ENCODE results near the gene TCF7L2.

The TCF7L2 gene

GRCh38 chr10:113169111-113169510 is 219.1 kb downstream of the TCF7L2 start:
- DNase-seq (ENCODE audit: low spot score in 2 of 2): no peak
- H3K9me3 ChIP-seq: no peaks in the 10 kb centered on the region
- H3K4me1 ChIP-seq: no peaks in the 10 kb centered on the region; the same call in 1 of the 2 replicates

GRCh38 chr10:113169853-113170460 is 219.9 kb downstream of the TCF7L2 start:
- Histone ChIP-seq H3K36me3 (replicated peaks) (peaks cover 5% of the 10 kb centered on the region; the same call in 1 of the 2 replicates), H3K4me1 (no peaks in the 10 kb centered on the region; the same call in 1 of the 2 replicates), H3K4me3 (no peak overlapping the region), H3K9me3 (no peaks in the 10 kb centered on the region), H3K27me3 (ENCODE audit: low read depth) (no peaks in the 10 kb centered on the region)
- DNase-seq (ENCODE audit: low spot score in 2 of 2): no peak
- in situ Hi-C loops (cut with MboI; ENCODE audit: low sequenced_read_pairs): no loop called here

More at GRCh38 chr10:113169111-113169510, 219.1 kb downstream of the TCF7L2 start:
- H3K27me3 ChIP-seq (ENCODE audit: low read depth): no peaks in the 10 kb centered on the region
- no peak overlapping the region for H3K4me3 ChIP-seq
- H3K36me3 ChIP-seq (replicated peaks): peaks cover 5% of the 10 kb centered on the region; the same call in 1 of the 2 replicates
- in situ Hi-C loops (cut with MboI; ENCODE audit: low sequenced_read_pairs): no loop called here

- Histone ChIP-seq H3K4me1 (no peaks in the 10 kb centered on the region; the same call in 1 of the 2 replicates), H3K27me3 (ENCODE audit: low read depth) (no peaks in the 10 kb centered on the region), H3K9me3 (no peaks in the 10 kb centered on the region), H3K36me3 (replicated peaks) (peaks cover 5% of the 10 kb centered on the region; the same call in 1 of the 2 replicates), H3K4me3 (no peak overlapping the region)
- in situ Hi-C loops (cut with MboI; ENCODE audit: low sequenced_read_pairs): no loop called here
- no peak for DNase-seq (ENCODE audit: low spot score in 2 of 2)
Observed at GRCh38 chr10:113171662-113172061, 221.6 kb downstream of the TCF7L2 start.

GRCh38 chr10:113175176-113175575 is 225.1 kb downstream of the TCF7L2 start:
- Histone ChIP-seq H3K4me3 (no peak overlapping the region), H3K4me1 (no peaks in the 10 kb centered on the region), H3K36me3 (replicated peaks) (no peaks in the 10 kb centered on the region), H3K27me3 (ENCODE audit: low read depth) (no peaks in the 10 kb centered on the region), H3K9me3 (no peaks in the 10 kb centered on the region)
- DNase-seq (ENCODE audit: low spot score in 2 of 2): no peak
- in situ Hi-C loops (cut with MboI; ENCODE audit: low sequenced_read_pairs): no loop called here

GRCh38 chr10:113175756-113176651 is 226.0 kb downstream of the TCF7L2 start:
- no peak overlapping the region for H3K4me3 ChIP-seq
- no peaks in the 10 kb centered on the region for H3K9me3 ChIP-seq
- no peaks in the 10 kb centered on the region for H3K27me3 ChIP-seq (ENCODE audit: low read depth)
- no peaks in the 10 kb centered on the region for H3K36me3 ChIP-seq (replicated peaks)
- in situ Hi-C loops (cut with MboI; ENCODE audit: low sequenced_read_pairs): no loop called here
- DNase-seq (ENCODE audit: low spot score in 2 of 2): no peak
- no peaks in the 10 kb centered on the region for H3K4me1 ChIP-seq

- H3K36me3 ChIP-seq (replicated peaks): no peaks in the 10 kb centered on the region
- DNase-seq (ENCODE audit: low spot score in 2 of 2): no peak
- H3K4me3 ChIP-seq: no peak overlapping the region
- no peaks in the 10 kb centered on the region for H3K9me3 ChIP-seq
- in situ Hi-C loops (cut with MboI; ENCODE audit: low sequenced_read_pairs): no loop called here
- no peaks in the 10 kb centered on the region for H3K4me1 ChIP-seq
- H3K27me3 ChIP-seq (ENCODE audit: low read depth): no peaks in the 10 kb centered on the region
Observed at GRCh38 chr10:113176652-113177155, 226.7 kb downstream of the TCF7L2 start.

GRCh38 chr10:113177156-113177935 is 227.3 kb downstream of the TCF7L2 start:
- Histone ChIP-seq H3K36me3 (replicated peaks) (no peaks in the 10 kb centered on the region), H3K4me1 (no peaks in the 10 kb centered on the region), H3K4me3 (no peak overlapping the region), H3K27me3 (ENCODE audit: low read depth) (no peaks in the 10 kb centered on the region), H3K9me3 (no peaks in the 10 kb centered on the region)
- DNase-seq (ENCODE audit: low spot score in 2 of 2): no peak
- in situ Hi-C loops (cut with MboI; ENCODE audit: low sequenced_read_pairs): no loop called here

- Histone ChIP-seq H3K9me3 (no peaks in the 10 kb centered on the region), H3K36me3 (replicated peaks) (no peaks in the 10 kb centered on the region), H3K4me3 (no peak overlapping the region), H3K27me3 (ENCODE audit: low read depth) (no peaks in the 10 kb centered on the region), H3K4me1 (no peaks in the 10 kb centered on the region)
- in situ Hi-C loops (cut with MboI; ENCODE audit: low sequenced_read_pairs): no loop called here
- no peak for DNase-seq (ENCODE audit: low spot score in 2 of 2)
Observed at GRCh38 chr10:113177936-113178335, 227.9 kb downstream of the TCF7L2 start.

GRCh38 chr10:113178771-113179170 is 228.7 kb downstream of the TCF7L2 start:
- Histone ChIP-seq H3K36me3 (replicated peaks) (no peaks in the 10 kb centered on the region), H3K9me3 (no peaks in the 10 kb centered on the region), H3K27me3 (ENCODE audit: low read depth) (no peaks in the 10 kb centered on the region), H3K4me3 (no peak overlapping the region), H3K4me1 (no peaks in the 10 kb centered on the region)
- no peak for DNase-seq (ENCODE audit: low spot score in 2 of 2)
- in situ Hi-C loops (cut with MboI; ENCODE audit: low sequenced_read_pairs): no loop called here

GRCh38 chr10:113179265-113179664 is 229.2 kb downstream of the TCF7L2 start:
- Histone ChIP-seq H3K9me3 (no peaks in the 10 kb centered on the region), H3K4me3 (no peak overlapping the region), H3K36me3 (replicated peaks) (no peaks in the 10 kb centered on the region), H3K4me1 (no peaks in the 10 kb centered on the region), H3K27me3 (ENCODE audit: low read depth) (no peaks in the 10 kb centered on the region)
- DNase-seq (ENCODE audit: low spot score in 2 of 2): no peak
- in situ Hi-C loops (cut with MboI; ENCODE audit: low sequenced_read_pairs): no loop called here

- H3K36me3 ChIP-seq (replicated peaks): no peaks in the 10 kb centered on the region
- no peaks in the 10 kb centered on the region for H3K27me3 ChIP-seq (ENCODE audit: low read depth)
- no peaks in the 10 kb centered on the region for H3K4me1 ChIP-seq
- H3K4me3 ChIP-seq: no peak overlapping the region
- in situ Hi-C loops (cut with MboI; ENCODE audit: low sequenced_read_pairs): no loop called here
- H3K9me3 ChIP-seq: no peaks in the 10 kb centered on the region
- no peak for DNase-seq (ENCODE audit: low spot score in 2 of 2)
Observed at GRCh38 chr10:113179966-113180365, 229.9 kb downstream of the TCF7L2 start.

GRCh38 chr10:113180401-113181154 is 230.5 kb downstream of the TCF7L2 start:
- no peaks in the 10 kb centered on the region for H3K9me3 ChIP-seq
- H3K4me1 ChIP-seq: no peaks in the 10 kb centered on the region
- no peak for DNase-seq (ENCODE audit: low spot score in 2 of 2)
- no peaks in the 10 kb centered on the region for H3K27me3 ChIP-seq (ENCODE audit: low read depth)
- in situ Hi-C loops (cut with MboI; ENCODE audit: low sequenced_read_pairs): no loop called here
- H3K36me3 ChIP-seq (replicated peaks): no peaks in the 10 kb centered on the region
- H3K4me3 ChIP-seq: no peak overlapping the region

- Histone ChIP-seq H3K27me3 (ENCODE audit: low read depth) (no peaks in the 10 kb centered on the region), H3K36me3 (replicated peaks) (no peaks in the 10 kb centered on the region), H3K4me3 (no peak overlapping the region), H3K4me1 (no peaks in the 10 kb centered on the region), H3K9me3 (no peaks in the 10 kb centered on the region)
- DNase-seq (ENCODE audit: low spot score in 2 of 2): no peak
- in situ Hi-C loops (cut with MboI; ENCODE audit: low sequenced_read_pairs): no loop called here
Observed at GRCh38 chr10:113182154-113182553, 232.1 kb downstream of the TCF7L2 start.

Data from HAP-1 (cell line).